ENCODE results near the gene NECAP2. TPM values are rescaled to one million over a fixed set of nuclear protein-coding genes. Genes with fewer than 3 reads are reported as not detected.

The NECAP2 gene, protein sequence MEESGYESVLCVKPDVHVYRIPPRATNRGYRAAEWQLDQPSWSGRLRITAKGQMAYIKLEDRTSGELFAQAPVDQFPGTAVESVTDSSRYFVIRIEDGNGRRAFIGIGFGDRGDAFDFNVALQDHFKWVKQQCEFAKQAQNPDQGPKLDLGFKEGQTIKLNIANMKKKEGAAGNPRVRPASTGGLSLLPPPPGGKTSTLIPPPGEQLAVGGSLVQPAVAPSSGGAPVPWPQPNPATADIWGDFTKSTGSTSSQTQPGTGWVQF
- total RNA-seq, result 43.2 and 44.8 TPM in 2 replicates
- long read RNA-seq, transcript NECAP2-201 (8 exons, 2,070 nt), result major isoform, 166 of 190 reads
- long read RNA-seq, transcript NECAP2-202 (7 exons, 1,929 nt), result minor isoform, 5 of 190 reads
- long read RNA-seq, partial matches to known transcripts, result 3 of 190 reads
- long read RNA-seq, other reads (novel, unspliced or antisense), result 12 of 190 reads

- Mint-ChIP-seq H3K9me3 (ENCODE audit: low read depth) (no peaks in the 10 kb centered on the region), H3K36me3 (ENCODE audit: insufficient read depth) (peaks cover 4% of the 10 kb centered on the region), H3K4me1 (ENCODE audit: low read depth) (peaks cover 10% of the 10 kb centered on the region), H3K27me3 (no peaks in the 10 kb centered on the region), H3K27ac (peak within 1 kb of the TSS; percentile 92), H3K4me3 (ENCODE audit: low read depth) (peak within 1 kb of the TSS; percentile 89)
- peak; percentile 88 for TF ChIP-seq CTCF (IDR thresholded peaks at IDR 0.05; ENCODE audit: unreplicated experiment)
- DNase-seq (ENCODE audit: low spot score, unreplicated experiment), result peak; percentile 97
These were observed at the start of gene NECAP2 for GRCh38 chr1:16440470-16441281. TSS of gene NECAP2 (plus strand) at chr1:16440724. CDS start at chr1:16440762, 38 bp downstream.

DNA sequence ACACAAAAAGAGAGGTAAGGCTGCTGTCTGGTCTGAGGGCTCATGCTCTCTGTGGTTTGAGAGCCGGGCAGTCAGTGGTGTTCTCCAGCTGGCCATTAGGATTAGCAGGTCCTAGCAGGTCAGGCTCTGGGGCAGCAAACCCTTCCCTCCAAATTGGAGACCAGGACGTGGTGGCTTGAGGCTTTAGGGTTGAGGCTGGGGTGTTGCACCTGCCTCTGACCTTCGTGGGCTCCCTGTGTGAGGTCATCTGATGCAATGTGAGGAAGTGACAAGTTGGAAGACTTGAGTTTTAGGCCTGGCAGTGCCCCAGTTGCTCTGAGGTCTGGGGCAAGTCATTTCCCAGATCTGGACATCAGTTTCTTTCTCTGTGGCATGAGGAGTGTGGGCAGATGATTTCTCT, 49.1 kb upstream of the NECAP2 start:
- no peak for TF ChIP-seq CTCF (IDR thresholded peaks at IDR 0.05; ENCODE audit: unreplicated experiment)
- peaks cover 4% of the 10 kb centered on the region for H3K36me3 Mint-ChIP-seq (ENCODE audit: insufficient read depth)
- no peak overlapping the region for H3K27ac Mint-ChIP-seq
- no peaks in the 10 kb centered on the region for H3K27me3 Mint-ChIP-seq
- no peak overlapping the region for H3K4me3 Mint-ChIP-seq (ENCODE audit: low read depth)
- peaks cover 8% of the 10 kb centered on the region for H3K4me1 Mint-ChIP-seq (ENCODE audit: low read depth)
- H3K9me3 Mint-ChIP-seq (ENCODE audit: low read depth), result no peaks in the 10 kb centered on the region
- no peak for DNase-seq (ENCODE audit: low spot score, unreplicated experiment)

DNA sequence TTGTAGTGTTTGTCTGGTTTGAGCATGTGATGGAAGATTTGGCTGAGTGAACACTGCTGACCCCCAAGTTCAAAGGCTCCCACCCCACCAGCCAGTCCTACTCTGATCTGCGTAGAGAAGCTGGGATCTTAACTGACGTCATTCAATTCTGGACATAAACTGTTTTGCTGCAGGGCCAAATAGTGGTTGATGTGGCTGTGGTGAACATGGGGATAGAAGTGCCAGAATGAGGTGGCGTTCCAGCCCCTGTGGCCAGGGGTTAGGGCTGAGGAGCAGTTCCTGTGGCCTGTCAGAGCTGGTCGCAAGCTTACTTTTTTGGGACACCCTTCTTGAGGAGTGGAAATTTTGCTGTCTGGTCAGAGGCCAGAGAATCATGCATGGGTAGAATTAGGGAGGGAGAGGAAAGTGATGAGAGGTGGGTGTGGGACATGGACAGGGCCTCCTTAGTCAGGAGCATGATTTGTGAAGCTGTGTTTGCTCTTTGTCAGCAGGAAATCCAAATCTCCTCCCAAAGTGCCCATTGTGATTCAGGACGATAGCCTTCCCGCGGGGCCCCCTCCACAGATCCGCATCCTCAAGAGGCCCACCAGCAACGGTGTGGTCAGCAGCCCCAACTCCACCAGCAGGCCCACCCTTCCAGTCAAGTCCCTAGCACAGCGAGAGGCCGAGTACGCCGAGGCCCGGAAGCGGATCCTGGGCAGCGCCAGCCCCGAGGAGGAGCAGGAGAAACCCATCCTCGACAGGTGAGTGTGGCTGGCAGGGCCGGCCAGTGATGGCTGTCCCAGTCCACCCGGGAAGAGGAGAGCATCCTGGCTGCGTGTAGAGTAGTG, 47.6 kb upstream of the NECAP2 start:
- peaks cover 8% of the 10 kb centered on the region for H3K4me1 Mint-ChIP-seq (ENCODE audit: low read depth)
- H3K36me3 Mint-ChIP-seq (ENCODE audit: insufficient read depth), result peaks cover 7% of the 10 kb centered on the region
- H3K4me3 Mint-ChIP-seq (ENCODE audit: low read depth), result no peak overlapping the region
- no peaks in the 10 kb centered on the region for H3K27me3 Mint-ChIP-seq
- H3K9me3 Mint-ChIP-seq (ENCODE audit: low read depth), result no peaks in the 10 kb centered on the region
- no peak for DNase-seq (ENCODE audit: low spot score, unreplicated experiment)
- no peak for TF ChIP-seq CTCF (IDR thresholded peaks at IDR 0.05; ENCODE audit: unreplicated experiment)
- H3K27ac Mint-ChIP-seq, result peak overlapping the region; percentile 73

DNA sequence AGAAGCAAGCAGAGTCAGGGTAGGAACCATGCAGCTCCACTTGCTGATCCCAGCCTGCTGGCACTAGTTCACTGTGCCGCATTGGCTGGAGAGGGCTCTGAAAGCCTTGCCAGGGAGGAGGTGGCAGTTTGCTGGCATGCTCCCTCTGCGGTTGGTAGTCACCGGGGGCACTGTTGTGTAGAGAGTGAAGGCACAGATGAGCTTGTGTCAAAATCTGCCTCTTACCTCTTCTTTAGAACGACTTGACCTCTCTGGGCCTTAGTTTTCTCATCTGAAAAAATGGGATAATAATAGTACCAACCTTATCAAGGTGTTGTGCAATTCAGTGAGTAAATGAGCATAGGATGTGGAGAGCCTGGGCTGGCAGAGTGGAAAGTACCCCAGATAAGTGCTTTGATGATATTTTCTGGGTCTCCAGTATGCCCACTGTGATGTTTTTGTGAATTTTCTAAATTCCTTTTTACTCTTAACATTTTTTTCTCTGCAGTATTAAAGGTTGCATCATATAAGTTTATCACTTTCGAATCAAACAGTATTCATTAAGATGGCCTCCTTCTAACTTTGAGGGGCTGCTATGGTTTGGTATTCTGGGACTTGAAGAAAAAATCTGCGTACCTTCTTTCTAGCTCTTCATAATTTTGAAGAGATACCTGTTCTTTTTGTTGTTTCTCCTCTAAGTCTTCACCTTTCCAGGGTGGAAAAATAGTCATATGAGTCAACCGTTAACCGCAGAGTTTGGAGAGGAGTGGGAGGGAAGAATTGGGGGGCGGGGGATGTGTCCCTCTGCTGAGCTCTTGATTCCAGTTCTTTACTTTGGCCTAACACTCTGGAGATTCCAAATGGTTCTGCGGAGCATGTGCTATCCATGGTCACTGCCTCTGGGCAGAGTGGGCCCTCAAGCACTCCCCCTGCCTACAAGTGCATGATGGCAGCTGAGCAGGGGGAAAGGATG, 46.7 kb upstream of the NECAP2 start:
- no peak overlapping the region for H3K4me3 Mint-ChIP-seq (ENCODE audit: low read depth)
- no peaks in the 10 kb centered on the region for H3K9me3 Mint-ChIP-seq (ENCODE audit: low read depth)
- no peaks in the 10 kb centered on the region for H3K27me3 Mint-ChIP-seq
- DNase-seq (ENCODE audit: low spot score, unreplicated experiment), result no peak
- no peak for TF ChIP-seq CTCF (IDR thresholded peaks at IDR 0.05; ENCODE audit: unreplicated experiment)
- H3K4me1 Mint-ChIP-seq (ENCODE audit: low read depth), result peaks cover 8% of the 10 kb centered on the region
- H3K36me3 Mint-ChIP-seq (ENCODE audit: insufficient read depth), result peaks cover 7% of the 10 kb centered on the region
- H3K27ac Mint-ChIP-seq, result no peak overlapping the region

Measured in progenitor cell of endocrine pancreas (in vitro differentiated cells).